Epithelial cell of esophagus (primary cell): Measurements from ENCODE around the gene KLC4.

ENCODE experiments used
- DNase-seq: peaks from one replicate; pipeline ENCODE4 v3.0.0; 2010; ENCODE audit warnings: low read depth
- H3K4me3 ChIP-seq: 2 replicates; pipeline ENCODE4 v1.5.1; 2011; ENCODE audit warnings: mild to moderate bottlenecking, low read length, control low read depth
- CTCF ChIP-seq: IDR thresholded peaks from 2 replicates; pipeline ENCODE4 v1.5.1; 2011; ENCODE audit warnings: low read depth, mild to moderate bottlenecking, low read length, control low read depth, inconsistent platforms; ENCODE audit not compliant: insufficient read depth; ENCODE audit errors: missing control alignments

Gene KLC4

GRCh38 chr6:43016176-43016942 is 43.1 kb upstream of the KLC4 start:
- TF ChIP-seq CTCF: no peak
- no peak for DNase-seq
- H3K4me3 ChIP-seq: no peak overlapping the region

GRCh38 chr6:43016943-43017334 is 42.5 kb upstream of the KLC4 start:
- TF ChIP-seq CTCF: no peak
- no peak overlapping the region for H3K4me3 ChIP-seq
- no peak for DNase-seq

- DNase-seq: no peak
- TF ChIP-seq CTCF: no peak
- H3K4me3 ChIP-seq: no peak overlapping the region
Observed at GRCh38 chr6:43019152-43019551, 40.3 kb upstream of the KLC4 start.

DNA sequence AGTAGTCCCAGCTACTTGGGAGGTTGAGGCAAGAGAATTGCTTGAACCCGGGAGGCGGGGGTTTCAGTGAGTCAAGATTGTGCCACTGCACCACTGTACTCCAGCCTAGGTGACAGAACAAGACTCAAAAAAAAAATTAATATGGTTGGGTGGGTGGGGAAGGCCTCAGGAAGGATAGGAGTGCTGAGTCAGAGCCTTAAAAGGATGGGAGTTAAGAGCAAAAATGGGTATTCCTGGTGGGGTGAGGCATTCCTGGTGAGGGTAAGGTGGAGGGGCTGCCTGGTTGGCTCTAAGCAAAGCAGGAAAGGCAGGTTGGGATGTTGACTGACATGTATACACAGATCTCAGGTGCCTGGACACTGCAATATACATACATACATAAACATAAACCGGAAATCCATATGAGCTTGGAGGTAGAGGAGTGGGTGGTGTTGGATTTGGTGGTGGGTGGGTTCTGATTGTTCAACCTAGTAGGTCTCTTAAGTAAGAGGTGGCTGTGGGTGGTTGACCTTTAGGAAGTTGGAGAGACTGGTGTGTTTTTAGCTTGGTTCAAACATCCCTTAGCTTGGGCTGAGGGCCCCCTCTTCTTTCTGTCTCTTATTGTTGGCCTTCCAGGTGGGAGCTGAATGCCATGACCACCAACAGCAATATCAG is 39.3 kb upstream of the KLC4 start:
- DNase-seq: no peak
- H3K4me3 ChIP-seq: no peak overlapping the region
- no peak for TF ChIP-seq CTCF

DNA sequence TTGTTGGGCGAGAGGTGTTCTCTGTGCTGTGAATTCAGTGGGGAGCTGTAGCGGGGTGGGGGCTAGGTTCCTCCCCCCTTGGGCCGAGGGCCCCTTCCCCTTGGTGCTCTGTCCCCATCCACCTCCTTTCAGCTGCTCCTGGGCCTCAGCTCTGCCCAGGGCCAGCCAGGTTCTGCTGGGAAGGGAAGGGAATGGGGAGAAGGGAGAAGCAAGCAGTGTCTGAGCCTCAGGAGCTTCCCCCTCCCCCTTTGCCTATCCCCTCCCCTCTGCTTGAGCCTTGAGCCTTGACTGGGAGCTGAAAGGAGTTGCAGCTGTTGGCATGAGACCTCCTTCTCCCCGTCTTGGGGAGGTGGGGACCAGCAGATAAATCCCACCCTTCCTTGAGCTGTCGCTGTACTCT is 38.6 kb upstream of the KLC4 start:
- H3K4me3 ChIP-seq: peak overlapping the region; percentile 100
- no peak for TF ChIP-seq CTCF
- no peak for DNase-seq

- no peak for TF ChIP-seq CTCF
- peak; percentile 80 for DNase-seq
- H3K4me3 ChIP-seq: peak within 1 kb of the TSS; percentile 100
Observed at GRCh38 chr6:43021270-43022047, 38.0 kb upstream of the KLC4 start, which contains the start of gene RRP36. TSS of gene RRP36 (plus strand) at chr6:43021623. CDS start at chr6:43021655, 32 bp downstream.
